ENCODE results near the gene P2RY12.

DNA sequence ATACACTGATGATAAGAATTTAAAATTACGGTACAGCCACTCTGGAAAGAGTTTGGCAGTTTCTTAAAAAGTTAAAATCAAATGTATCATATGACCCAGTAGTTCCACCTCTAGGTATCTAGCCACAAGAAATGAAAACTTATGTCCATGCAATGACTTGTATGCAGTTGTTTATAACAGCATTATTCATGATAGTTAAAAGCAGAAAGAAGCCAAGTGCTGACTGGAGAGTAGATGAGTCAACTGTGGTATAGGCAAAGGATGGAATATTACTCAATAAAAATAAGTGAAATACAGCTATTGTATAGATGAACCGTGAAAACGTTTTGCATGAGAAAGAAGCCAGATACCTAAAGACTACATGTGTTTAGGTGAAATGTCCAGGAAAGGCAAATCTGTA lies 82.8 kb downstream of the P2RY12 start:
- TF ChIP-seq, protein P1, sequence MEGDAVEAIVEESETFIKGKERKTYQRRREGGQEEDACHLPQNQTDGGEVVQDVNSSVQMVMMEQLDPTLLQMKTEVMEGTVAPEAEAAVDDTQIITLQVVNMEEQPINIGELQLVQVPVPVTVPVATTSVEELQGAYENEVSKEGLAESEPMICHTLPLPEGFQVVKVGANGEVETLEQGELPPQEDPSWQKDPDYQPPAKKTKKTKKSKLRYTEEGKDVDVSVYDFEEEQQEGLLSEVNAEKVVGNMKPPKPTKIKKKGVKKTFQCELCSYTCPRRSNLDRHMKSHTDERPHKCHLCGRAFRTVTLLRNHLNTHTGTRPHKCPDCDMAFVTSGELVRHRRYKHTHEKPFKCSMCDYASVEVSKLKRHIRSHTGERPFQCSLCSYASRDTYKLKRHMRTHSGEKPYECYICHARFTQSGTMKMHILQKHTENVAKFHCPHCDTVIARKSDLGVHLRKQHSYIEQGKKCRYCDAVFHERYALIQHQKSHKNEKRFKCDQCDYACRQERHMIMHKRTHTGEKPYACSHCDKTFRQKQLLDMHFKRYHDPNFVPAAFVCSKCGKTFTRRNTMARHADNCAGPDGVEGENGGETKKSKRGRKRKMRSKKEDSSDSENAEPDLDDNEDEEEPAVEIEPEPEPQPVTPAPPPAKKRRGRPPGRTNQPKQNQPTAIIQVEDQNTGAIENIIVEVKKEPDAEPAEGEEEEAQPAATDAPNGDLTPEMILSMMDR (conservative IDR thresholded peaks at IDR 0.05 in 1 of 2, IDR thresholded peaks at IDR 0.05 in 1 of 2; ENCODE audit: extremely low read depth in 1 of 2, insufficient read depth in 1 of 2, low read depth in 1 of 2, low read length in 2 of 2): no peak
- TF ChIP-seq EZH2 (IDR thresholded peaks at IDR 0.05; ENCODE audit: borderline replicate concordance, low read length): no peak

All from mammary epithelial cell (primary cell).